GM10248 (cell line): ENCODE measurements around the gene MAP3K6.

ENCODE experiments used
- CTCF ChIA-PET: fragments of 300-600 bp; sonication (Branson Sonifier 250); formaldehyde crosslinking; extraction: SDS; loops from one replicate; lab custom pipeline; 2021; ENCODE audit warnings: antibody characterized with exemption; lab: Yijun Ruan, JAX
- POLR2A ChIA-PET: fragments of 350-650 bp; sonication (Branson Sonifier 250); formaldehyde crosslinking; extraction: SDS; loops from one replicate; lab custom pipeline; 2020; ENCODE audit warnings: antibody characterized with exemption; lab: Yijun Ruan, JAX
- DNase-seq: peaks from one replicate; pipeline ENCODE4 v3.0.0; 2012; ENCODE audit errors: extremely low spot score
- TF ChIP-seq, protein P1 (sequence below): IDR thresholded peaks from 2 replicates; pipeline ENCODE4 v1.5.1; 2012; ENCODE audit warnings: mild to moderate bottlenecking, low read depth; ENCODE audit errors: extremely low read depth, missing control alignments, control extremely low read depth

MAP3K6 gene

DNA sequence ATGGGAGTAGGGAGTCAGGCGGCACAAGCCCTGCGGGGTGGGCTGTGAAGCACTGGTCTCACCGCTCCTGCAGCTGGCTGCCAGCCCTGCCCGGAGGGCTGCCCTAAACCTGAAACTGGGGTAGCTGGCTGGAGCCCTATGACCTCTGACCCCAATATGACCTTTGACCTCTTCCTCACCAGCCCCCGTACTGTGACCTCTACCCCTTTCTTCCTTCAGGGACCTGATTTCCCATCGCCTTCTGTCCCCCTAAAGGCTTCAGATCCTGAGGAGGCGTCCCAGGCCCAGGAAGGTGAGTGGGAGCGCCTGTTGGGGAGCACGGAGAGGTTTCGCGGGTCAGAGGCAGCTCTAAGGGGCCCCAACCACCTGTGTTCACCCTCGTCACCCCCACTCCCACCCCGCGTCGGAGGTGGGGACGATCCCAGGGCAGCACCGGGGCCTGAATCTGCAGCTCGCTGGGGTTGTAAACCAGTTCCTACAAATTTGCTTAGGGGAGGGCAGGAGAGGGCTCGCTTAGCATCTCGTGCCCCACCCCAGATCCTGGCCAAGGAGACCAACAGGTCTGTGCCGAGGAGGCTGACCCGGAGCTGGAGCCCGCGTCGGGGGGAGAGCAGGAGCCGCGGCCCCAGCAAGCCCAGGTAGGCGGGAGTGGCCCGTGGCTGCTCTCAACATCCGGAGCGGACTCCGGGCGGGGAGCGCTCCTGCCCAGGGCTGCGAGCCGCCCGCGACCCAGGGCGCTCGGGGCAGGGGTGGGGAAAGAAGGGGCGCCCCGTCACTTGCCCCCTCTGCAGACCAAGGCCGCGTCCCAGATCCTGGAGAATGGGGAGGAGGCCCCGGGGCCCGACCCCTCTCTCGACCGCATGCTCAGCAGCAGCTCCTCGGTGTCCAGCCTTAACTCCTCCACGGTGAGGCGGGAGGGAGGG lies 17.6 kb downstream of the MAP3K6 start:
- peak; percentile 71 for DNase-seq
- ChIA-PET POLR2A (interaction anchor here (0.6 kb wide), 1 partner anchor 259 kb away, joined by 3 read pairs; no protein-coding TSS in a partner anchor), CTCF (interaction anchor here (0.7 to 2.3 kb wide), 4 partner anchors 9 to 303 kb away, joined by 3 to 17 read pairs (median 4); no protein-coding TSS in a partner anchor)
- TF ChIP-seq, protein P1, sequence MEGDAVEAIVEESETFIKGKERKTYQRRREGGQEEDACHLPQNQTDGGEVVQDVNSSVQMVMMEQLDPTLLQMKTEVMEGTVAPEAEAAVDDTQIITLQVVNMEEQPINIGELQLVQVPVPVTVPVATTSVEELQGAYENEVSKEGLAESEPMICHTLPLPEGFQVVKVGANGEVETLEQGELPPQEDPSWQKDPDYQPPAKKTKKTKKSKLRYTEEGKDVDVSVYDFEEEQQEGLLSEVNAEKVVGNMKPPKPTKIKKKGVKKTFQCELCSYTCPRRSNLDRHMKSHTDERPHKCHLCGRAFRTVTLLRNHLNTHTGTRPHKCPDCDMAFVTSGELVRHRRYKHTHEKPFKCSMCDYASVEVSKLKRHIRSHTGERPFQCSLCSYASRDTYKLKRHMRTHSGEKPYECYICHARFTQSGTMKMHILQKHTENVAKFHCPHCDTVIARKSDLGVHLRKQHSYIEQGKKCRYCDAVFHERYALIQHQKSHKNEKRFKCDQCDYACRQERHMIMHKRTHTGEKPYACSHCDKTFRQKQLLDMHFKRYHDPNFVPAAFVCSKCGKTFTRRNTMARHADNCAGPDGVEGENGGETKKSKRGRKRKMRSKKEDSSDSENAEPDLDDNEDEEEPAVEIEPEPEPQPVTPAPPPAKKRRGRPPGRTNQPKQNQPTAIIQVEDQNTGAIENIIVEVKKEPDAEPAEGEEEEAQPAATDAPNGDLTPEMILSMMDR: no peak

DNA sequence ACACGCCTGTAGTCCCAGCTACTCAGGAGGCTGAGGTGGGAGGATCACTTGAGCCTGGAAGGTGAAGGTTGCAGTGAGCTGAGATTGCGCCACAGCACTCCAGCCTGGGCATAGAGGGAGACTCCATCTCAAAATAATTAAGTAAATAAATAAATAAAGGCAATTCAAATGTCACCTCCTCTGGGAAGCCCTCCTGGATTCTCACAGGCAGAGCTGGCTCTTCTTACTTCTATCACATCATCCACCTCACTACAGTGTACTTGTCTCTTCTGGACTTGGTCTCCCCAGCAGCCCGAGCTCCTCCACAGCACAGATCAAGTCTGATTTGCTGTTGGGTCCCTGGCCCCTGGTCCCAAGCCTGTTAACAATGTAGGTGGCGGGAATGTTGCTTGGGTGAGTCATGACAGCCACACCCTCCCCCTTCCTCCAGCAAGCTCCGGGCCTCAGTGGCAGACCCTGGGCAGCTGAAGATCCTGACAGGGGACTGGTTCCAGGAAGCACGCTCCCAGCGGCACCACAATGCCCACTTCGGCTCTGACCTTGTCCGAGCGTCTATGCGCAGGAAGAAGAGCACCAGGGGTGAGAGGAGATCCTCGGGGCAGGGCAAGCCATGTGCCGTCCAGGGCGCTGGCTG lies 19.7 kb downstream of the MAP3K6 start:
- CTCF ChIA-PET: interaction anchor here (0.9 to 9.2 kb wide), 4 partner anchors 10 to 51 kb away, joined by 3 to 112 read pairs (median 29); no protein-coding TSS in a partner anchor
- TF ChIP-seq, protein P1: no peak
- POLR2A ChIA-PET: no interaction called here
- no peak for DNase-seq

DNA sequence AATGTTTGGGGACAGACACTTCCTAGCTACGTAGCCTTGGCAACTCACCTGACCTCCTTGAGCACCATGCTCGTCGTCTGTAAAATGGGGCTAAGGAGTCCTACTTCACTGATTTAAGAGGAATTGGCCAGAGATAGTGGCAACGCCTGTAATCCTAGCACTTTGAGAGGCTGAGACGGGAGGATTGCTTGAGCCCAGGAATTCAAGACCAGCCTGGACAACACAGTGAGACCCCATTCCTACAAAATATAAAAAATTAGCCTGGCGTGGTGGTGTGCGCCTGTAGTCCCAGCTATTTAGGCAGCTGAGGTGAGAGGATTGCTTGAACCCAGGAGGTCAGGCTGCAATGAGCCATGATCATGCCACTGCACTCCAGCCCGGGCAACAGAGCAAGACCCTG lies 20.4 kb downstream of the MAP3K6 start:
- ChIA-PET POLR2A (no interaction called here), CTCF (interaction anchor here (0.8 to 9.2 kb wide), 4 partner anchors 10 to 50 kb away, joined by 3 to 112 read pairs (median 29); no protein-coding TSS in a partner anchor)
- TF ChIP-seq, protein P1: no peak
- DNase-seq: no peak

DNA sequence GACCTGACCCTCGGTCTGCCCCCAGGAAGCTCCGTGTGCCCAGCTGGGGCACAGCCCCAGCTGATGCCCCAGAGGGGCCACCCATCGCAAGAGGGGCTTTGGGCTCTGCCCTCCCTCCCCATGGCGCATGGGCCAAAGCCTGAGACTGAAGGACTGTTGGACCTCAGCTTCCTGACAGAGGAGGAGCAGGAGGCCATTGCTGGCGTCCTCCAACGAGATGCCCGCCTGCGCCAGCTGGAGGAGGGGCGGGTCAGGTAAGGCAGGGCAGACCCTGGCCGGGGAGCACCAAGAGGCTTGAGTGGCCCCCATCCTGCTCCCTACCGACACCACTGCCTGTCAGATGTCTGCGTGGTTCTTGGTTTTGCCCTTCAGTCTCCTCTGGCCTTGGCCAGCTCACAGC lies 21.5 kb downstream of the MAP3K6 start:
- TF ChIP-seq, protein P1: no peak
- DNase-seq: no peak
- CTCF ChIA-PET: interaction anchor here (0.9 to 9.2 kb wide), 5 partner anchors 11 to 44 kb away, joined by 5 to 112 read pairs (median 7); partner anchors contain the start of gene MAP3K6
- POLR2A ChIA-PET: no interaction called here

DNA sequence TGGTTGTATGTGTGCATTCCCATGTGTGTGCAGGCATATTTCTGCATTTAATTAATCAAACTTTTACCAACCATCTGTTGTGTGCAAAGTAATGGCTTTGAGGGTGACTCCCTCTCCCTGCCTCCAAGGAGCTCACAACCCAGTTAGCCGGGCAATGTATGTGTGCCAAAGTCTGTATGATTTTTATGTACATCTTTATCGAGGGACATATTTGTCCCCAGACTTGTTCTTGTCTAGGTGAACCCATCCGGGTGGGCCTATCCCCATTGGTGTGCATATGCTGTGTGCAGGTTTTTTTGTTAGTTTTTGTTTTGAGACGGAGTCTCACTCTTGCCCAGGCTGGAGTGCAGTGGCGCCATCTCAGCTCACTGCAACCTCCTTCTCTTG lies 23.1 kb downstream of the MAP3K6 start:
- POLR2A ChIA-PET: no interaction called here
- DNase-seq: no peak
- TF ChIP-seq, protein P1: no peak
- CTCF ChIA-PET: interaction anchor here (0.7 to 9.2 kb wide), 7 partner anchors 11 to 54 kb away, joined by 3 to 112 read pairs (median 7); partner anchors contain the start of gene MAP3K6
